Embryonic facial prominence (tissue), 1 donor: ENCODE results near the gene SUPT3H.

Experiments used
- DNase-seq: peaks from one replicate; pipeline ENCODE4 v3.0.0-alpha.2; 2016; ENCODE audit errors: extremely low spot score

The SUPT3H gene

DNA sequence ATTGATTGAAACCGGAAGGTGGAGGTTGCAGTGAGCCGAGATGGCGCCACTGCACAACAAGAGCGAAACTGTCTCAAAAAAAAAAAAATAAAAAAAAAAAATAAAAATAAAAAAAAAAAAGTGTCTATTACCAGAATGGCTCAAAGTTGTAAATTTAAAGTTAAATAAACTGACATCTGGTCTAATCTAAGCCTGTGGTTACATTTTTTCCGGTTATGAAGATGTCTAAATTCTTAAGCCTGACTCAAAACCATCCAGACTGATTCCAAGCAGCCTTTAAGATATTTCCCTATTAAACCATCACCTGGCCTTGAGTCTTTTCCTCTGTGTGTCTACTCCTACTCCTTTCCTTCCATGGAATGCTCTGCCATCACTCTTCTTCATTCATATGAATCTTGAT lies 421.3 kb downstream of the SUPT3H start:
- no peak for DNase-seq

DNA sequence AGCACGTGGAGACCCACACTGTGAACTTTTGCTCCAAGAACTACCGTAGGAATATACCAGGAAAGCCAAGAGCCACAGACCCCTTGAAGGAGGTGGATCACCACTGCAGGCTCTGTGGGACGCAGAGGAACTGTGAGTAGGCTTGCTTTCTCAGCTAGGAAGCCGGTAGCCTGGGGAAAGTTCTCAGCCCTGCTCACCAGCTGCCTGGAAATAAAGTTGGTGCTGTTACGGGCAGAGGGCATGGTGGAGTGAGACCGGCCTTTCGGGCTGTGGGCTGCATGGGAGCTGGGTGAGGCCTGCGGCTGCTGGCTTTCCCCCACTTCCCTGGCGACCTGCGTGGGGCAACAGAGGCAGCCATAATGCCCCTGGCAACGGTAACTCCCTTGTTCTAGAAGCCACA lies 422.6 kb downstream of the SUPT3H start:
- no peak for DNase-seq

DNA sequence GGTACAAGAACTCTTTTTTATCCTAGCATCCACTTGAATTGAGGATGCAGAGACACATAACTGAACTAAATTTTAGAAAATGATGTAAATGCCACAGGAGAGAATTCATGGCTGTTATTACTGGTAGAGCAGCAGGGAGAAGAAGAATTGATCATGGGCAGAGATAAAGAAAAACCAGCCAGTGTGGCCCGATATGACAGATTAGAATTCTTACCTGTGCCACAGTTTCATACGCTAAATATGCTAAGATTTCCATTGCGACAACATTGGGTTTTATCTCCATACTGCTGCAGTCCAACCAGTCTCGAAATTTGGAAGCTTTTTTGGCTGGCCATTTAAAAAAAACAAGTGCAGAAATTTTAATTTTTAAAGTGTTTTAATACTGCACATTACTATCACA lies 423.5 kb downstream of the SUPT3H start:
- no peak for DNase-seq

DNA sequence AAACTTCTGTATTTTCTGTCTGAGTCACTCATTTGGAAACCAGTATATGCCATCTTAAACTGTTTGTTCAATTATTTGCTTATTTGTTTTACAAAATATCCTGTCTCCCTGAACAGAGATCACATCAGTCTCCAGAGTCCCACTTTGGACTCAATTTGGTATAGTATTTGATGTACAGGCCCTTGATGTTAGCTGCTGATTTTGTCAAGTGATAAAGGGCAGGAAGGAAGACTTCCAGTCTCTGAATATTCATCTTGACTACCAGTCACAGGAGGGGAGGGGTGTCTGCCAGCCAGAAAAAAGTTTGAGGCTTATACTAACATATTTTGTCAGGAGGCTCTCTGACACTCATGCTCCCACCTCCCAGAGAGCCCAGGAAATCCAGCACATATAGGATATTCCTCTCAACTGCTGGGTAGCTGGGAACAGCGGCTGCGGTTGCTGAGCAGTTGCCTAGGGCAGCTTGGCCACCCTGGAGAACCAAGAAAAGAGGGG lies 426.4 kb downstream of the SUPT3H start:
- no peak for DNase-seq

DNA sequence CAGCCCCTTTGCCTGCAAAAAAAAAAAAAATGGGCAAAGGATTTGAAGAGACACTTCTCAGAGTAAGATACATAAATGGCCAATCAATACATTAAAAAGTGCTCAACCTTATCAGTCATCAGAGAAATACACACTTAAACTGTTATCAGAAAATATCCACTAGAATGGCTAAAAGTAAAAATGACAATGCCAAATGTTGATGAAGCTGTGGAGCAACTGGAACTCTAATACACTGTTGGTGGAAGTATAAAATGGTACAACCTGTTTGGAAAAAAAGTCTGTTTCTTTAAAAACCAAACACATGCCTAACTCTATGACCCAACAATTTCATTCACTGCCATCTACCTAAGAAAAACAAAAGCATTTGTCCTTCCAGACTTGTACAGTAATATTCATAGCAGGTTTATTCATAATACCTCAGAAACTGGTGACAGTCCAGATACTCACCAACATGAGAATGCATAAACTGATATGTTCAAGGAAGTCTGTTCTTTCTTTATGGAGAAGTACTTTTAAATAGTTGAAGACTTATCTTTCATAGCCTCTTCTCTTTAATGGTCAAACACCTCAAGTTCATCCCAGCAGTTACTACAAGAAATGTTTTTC lies 428.0 kb downstream of the SUPT3H start:
- DNase-seq: no peak

DNA sequence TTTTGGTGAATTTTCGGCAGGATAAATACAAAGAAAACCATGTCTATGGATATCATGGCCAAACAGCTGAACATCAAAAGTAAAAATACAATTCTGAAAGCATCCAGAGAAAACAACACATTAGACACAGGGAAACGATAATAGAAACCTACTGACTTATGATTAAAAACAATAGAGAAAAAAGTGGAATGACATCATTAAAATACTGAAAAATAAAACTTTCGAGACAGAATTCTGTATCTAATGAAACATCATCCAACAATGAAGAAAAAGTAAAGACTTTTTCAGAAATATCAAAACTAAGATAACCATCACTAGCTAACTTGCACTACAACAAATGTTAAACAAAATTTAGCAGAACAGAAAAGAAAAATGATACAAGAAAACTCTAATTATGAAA lies 434.2 kb downstream of the SUPT3H start:
- DNase-seq: no peak

DNA sequence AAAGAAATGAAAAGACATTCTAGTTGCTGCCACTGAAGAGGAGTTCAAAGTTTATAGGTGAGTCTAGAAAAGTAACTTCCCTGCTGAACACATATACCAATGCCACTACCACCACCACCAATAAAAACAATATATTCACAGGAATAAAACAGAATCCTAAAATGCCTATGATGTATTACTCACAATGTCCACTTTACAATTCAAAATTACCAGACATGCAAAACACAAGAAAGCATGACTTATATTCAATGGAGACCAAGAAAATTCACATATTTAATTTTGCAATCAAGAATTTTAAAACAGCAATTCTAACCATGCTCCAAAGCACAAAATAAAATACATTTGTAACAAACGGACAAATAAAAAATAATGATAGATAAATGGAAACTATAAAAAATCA lies 434.9 kb downstream of the SUPT3H start:
- DNase-seq: no peak

DNA sequence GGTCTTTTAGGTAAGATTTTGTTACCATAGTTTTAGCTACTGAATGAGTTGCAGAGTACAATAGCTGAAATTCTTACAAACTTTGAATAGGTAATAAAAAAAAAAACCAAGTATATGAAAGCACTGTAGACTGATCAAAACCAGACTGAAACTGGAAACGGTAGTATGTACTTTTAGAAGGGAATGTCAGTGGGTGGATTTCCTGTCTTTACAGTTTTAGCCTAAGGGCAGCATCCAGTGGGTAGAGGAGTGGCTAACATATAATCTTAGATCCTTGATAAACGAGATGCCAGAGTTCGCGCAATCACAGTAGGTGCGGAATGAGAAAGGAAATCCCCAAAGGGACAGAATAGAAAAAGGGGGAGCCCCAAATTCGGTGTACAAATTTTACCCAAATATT lies 435.5 kb downstream of the SUPT3H start:
- no peak for DNase-seq

DNA sequence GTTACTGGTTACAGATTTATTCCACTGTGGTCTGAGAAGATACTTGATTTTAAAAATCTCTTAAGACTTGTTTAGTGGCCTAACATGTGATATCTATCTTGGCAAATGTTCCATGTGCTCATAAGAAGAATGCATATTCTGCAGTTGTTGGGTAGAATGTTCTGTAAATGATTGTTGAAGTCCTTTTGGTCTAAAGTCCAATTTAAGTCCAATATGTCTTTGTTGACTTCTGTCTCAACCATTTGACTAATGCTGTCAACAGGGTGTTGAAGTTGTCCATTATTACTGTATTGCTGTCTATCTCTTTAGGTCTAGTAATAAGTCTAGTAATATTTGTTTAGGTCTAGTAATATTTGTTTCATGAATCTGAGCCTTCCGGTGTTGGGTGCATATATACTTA lies 437.4 kb downstream of the SUPT3H start:
- DNase-seq: no peak

DNA sequence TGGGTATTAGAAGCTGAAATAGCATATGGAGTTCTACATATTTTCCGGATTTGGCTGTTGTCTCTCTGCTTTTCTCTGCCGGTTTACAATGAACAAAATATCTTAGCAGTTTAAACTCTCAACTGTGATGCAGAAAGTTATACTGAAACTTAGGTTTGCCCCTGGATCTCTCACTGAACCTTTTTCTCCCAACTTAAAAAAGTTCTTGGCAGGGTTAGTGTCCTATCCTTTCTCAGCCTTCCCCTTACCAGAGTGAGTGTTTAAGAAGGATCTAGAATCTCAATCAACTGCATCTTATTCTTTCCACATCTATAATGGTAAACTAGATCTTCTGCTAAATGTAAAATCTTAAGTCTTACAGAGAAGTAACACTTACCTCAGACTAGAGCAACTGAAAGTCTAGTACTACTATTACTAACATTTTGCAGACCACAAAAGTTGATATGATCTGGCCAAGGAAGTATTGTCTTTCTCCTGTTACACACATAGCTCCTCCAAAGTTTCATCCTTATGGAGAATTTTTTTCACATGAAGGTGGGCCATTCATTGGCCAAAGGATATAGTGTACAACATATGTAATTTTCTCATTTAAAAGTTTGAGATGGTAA lies 441.9 kb downstream of the SUPT3H start:
- DNase-seq: no peak

DNA sequence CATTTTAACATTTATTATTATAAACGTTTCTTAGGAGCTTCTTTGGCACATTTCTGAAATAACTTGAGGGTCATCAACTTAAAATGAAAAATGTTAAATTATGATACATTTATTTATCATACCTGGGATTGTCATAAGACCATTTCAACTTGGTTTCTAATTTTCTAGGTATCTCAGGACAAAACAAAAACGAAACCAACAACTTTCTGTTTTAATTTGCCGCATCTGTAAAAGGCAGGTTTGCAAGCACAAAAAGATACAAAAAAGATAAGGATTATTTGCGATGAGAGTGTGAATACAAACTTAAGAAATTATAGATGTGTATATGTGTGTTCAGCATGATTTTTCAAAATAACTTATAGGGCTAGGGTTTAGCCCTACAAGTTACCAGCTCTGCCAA lies 444.6 kb downstream of the SUPT3H start:
- DNase-seq: no peak

DNA sequence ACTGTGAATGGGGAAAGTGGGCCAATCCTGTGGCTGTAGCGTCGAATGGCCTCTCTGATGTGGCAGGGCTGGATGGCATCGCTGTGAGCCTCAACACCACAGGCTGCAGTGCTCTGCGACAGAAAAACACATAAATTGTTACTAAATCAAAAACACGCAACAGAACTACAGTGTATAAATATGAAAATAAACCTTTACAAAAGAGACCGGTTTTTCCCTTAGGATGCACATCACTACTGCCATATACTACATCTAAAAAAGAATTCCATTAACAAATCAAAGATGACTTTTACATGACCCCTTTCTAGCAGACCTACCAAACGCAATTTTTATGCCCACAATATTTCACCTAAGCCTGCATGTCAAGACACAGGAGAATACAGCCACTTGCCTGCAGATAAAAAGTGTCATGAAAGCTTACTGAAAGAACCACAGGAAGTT lies 445.1 kb downstream of the SUPT3H start:
- DNase-seq: no peak

DNA sequence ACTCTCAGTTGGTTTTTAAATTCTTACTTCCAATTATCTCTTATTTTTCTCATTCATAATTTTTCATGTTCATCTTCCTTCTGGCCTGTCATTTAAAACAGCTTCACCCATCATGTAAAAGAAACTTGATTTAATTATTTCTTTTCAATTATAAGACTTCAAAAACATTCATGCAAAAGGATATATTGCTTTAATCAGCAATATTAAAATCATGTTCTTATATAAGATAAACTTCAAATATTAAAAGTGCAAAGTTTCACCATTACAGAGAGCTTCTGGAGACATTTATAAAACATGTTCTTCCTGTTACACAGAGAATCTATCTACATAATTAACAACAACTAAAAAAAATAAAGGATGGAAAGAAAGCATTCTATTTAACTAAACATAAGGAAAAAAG lies 446.3 kb downstream of the SUPT3H start:
- DNase-seq: no peak

DNA sequence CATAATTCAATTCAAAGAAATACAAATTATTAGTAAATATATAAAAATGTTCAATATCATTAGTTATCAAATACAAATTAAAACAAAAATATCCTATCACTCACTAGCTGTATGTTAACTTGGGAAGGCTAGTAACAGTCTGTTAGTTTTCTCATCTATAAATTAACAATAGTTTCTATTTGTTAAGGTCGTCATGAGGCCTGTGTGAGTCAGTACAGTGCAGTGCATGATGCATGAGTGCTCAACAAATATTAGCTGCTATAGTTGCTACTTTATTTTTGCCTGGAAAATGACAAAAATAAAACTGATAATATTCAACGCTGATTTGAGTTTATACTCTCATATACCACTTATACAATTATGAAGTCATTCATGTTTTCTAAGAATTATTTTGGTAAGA lies 451.2 kb downstream of the SUPT3H start:
- no peak for DNase-seq

DNA sequence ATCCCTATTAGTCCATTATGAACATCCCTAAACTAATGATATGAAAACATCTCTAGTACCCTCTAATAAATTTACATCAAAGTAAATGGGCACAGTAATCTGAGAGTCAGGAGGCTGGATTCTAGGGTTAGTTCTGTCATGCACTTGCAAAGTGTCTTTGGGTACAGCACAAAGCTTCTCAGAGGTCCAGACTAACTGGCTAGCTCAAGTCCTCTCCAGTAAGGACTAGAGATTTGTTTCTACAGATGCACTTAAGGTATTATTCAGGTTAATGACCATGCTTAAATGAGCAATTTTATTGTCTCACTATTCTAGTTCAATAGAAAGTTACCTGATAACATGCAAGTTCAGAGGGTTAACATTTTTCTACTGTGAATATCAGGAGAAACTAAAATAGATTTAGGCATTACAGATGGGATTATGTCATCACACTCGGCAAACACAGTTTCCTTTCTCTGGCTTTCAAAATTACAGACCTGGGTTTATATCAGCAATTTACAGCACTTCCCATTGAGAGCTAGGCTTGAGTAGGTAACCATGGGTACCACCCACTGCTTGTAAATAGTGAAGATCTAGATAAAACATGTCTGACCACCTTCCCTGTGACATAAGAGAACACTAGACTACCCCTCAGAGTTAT lies 452.5 kb downstream of the SUPT3H start:
- DNase-seq: peak; percentile 36

DNA sequence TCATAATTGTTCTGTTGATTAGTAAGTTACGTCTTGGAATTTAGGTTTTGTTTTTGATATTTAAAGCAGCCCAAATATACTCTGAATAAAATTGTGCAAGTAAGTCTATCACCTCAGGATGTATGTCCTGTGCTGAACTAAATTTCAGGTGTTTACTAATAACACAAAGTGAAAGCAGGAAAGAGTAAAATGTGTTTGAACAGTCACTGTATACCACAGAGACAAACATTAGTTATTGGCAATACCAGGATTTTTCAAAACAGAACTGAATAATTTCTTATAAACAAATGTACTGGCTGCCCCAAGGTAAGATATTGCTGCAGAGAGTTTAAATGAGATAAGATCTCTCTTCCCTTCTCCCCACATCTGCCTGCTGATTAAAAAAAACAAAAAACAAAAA lies 454.3 kb downstream of the SUPT3H start:
- no peak for DNase-seq

DNA sequence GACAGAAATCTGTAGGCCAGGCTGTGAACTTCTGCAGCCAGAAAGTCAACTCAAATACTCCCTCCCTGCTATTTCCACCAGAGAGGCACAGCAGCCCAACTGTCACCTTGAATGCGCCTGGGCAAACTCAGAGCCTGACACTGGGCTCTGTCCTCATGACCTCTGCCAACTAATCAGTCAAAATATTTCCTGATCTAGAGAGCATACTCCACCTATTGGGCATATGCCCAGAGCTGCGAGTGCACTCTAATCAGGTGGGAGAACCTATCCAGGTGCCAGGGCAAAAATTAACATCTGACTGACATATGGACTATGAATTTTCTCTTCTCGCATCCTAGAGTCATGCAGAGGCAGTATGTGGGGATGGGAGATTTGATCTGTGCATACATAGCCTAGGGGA lies 455.9 kb downstream of the SUPT3H start:
- no peak for DNase-seq

DNA sequence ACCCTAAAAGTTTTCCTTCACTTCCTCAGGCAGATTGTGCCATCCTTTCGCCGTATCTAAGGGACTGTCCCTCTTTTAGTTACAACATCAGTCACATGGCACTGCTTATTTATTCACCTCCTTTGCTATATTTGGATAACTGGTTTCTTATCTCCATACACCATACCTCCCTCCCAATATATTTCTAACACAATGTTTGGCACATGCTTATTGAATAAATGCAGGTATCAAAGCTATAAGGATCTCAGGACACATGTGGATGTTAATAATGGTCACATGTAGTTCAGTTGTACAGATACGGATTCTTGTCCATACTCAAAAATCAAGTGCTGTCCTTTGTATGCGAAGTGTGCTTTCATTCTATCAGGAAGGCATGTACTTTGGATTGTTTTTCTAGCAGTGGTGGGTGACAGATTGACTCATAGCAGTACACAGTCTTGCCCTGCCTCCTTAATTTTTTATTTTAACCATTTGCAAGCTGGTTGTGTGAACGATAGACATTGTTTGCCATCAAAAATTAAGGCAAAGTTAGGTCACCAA lies 456.7 kb downstream of the SUPT3H start:
- DNase-seq: no peak

DNA sequence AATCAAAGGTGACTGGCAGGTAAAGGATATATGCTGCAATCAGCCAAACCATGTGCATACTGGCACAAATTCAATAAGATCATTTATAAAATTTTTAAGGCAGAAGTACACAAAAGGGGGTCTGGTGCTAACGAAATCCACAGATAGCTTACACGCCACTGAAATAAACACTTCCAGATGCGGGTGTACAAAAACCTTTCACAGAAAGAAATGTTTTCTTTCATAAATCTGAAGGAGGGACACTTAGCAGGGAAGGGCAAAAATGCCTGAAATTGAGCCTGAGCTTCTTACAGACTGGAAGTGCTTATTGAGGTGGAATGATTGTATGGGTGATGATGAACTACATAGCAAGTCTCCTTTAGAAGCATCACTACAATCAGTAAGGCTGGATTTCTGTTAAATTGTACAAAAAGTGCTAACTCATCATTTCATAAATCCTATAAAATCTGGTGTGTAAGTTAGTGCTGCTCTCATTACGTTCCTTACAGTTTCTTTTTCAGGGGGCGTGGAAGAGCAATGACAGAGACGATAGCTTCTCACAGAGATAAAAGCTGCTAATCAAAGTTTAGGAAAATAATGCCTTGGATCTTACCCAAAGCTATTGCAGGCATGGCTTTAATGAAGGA lies 458.9 kb downstream of the SUPT3H start:
- DNase-seq: no peak

DNA sequence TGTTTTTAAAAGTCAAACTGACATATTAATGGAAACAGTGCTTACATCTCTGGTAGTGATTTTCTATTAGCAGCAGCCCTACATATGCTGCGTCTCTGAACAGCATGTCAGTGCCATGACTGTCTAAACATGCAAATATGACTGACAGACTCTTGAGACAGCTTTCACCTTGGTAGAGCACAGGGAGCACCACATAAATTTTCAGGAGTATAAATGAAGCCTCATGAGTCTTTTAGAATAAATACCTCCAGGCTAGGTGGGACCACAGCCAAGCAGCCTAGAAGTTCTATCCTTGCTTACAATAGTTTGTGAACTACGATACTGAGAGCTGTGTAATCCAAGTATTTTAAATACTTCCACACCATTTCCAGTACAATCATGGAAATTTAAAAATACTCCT lies 460.3 kb downstream of the SUPT3H start:
- DNase-seq: no peak

DNA sequence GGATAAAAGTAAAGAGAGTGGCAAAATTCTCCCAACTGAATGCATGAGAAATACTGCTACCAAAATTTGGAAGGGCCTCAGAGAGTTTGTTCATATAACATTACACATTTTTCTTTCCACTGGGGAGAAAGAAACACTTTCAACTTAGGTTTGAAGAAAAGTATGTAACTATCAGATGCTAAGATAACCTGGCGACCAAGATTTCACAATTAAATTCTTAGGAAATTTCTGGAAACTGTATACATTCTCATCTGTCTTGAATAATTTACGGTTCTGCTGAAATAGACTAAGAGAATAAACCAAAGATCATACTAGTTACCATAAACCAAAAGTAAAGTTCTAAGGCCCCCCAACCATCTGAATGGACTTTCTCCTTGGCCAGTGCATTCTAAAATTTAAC lies 462.6 kb downstream of the SUPT3H start:
- DNase-seq: no peak

DNA sequence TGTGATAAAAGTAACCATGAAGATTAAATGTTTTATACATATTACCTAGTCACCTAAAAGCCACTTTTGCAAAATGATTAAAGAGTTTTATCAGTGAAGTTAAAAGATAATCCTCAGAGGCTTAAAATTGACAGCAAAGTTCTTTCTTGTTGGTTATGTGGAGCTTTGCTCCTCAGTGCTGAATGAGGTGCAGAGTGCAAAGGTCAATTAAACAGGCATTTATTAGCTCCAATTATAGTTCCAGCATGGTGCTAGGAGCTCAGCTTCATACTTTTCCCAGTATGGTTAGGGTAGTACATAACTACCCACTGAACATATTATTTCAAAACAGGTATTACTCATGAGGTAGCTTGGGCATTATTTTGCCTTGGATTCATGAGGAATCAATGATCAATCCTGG lies 463.6 kb downstream of the SUPT3H start:
- DNase-seq: no peak

DNA sequence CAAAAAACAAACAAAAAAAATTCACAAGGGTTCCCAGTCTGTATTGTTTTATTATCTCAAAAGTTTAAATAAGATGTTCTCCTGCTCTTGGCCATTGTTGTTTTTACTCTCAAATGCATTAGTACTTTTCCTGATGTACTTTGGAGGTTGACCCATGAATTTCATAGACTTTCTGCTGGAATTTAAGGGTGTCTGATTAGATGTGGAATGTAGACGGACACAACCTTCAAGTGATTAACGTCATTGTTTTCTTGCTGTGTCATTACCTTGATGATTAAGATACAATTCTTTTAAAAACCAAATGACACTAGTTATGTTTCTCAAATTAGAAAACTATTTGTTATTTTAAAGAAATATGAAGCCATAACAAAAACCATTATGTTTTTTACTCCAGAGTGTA lies 471.0 kb downstream of the SUPT3H start:
- no peak for DNase-seq
